GM23338 (cell line): ENCODE measurements around the gene NEO1. TPM values are rescaled to one million over a fixed set of nuclear protein-coding genes. Genes with fewer than 3 reads are reported as not detected.
A peak's percentile ranks its signal among the peaks of the same experiment; 100 is the strongest.

Source experiments
- ATAC-seq: fragments of 200-7000 bp; cut with Tn5 transposase; 3 replicates; pipeline ENCODE4 v1.9.1; 2020
- DNase-seq: peaks from one replicate; pipeline ENCODE4 v3.0.0-alpha.2; 2015; ENCODE audit warnings: low spot score
- H2AFZ ChIP-seq: fragments of 200-600 bp; sonication (generic); 2 replicates; pipeline ENCODE4 v1.8.0; 2016; ENCODE audit warnings: antibody characterized with exemption, mild to moderate bottlenecking, moderate library complexity
- H3F3A ChIP-seq: fragments of 200-600 bp; sonication (generic); replicated peaks from 2 replicates; pipeline ENCODE4 v1.8.0; 2017; ENCODE audit warnings: antibody characterized with exemption, mixed run types, low read depth
- H3K27ac ChIP-seq: fragments of 200-600 bp; sonication (generic); 2 replicates; pipeline ENCODE4 v1.6.1; 2016; ENCODE audit warnings: low read depth
- H3K27me3 ChIP-seq: fragments of 200-600 bp; sonication (generic); 2 replicates; pipeline ENCODE4 v1.8.0; 2016; ENCODE audit warnings: mild to moderate bottlenecking, mixed run types, moderate library complexity; ENCODE audit not compliant: insufficient read depth
- H3K36me3 ChIP-seq: fragments of 200-600 bp; sonication (generic); 2 replicates; pipeline ENCODE4 v1.8.0; 2016; ENCODE audit warnings: mild to moderate bottlenecking; ENCODE audit not compliant: insufficient read depth
- H3K4me1 ChIP-seq: fragments of 200-600 bp; sonication (generic); 2 replicates; pipeline ENCODE4 v1.8.0; 2016; ENCODE audit warnings: mild to moderate bottlenecking, moderate library complexity; ENCODE audit not compliant: insufficient read depth
- H3K4me2 ChIP-seq: fragments of 200-600 bp; sonication (generic); 2 replicates; pipeline ENCODE4 v1.7.1; 2017; ENCODE audit warnings: mixed run types
- H3K4me3 ChIP-seq: fragments of 200-600 bp; sonication (generic); 2 replicates; pipeline ENCODE4 v1.6.1; 2016; ENCODE audit warnings: mixed run types
- H3K79me2 ChIP-seq: fragments of 200-600 bp; sonication (generic); replicated peaks from 2 replicates; pipeline ENCODE4 v1.8.0; 2017; ENCODE audit warnings: mild to moderate bottlenecking; ENCODE audit not compliant: insufficient read depth
- H3K9me2 ChIP-seq: fragments of 200-600 bp; sonication (generic); 2 replicates; pipeline ENCODE4 v1.8.0; 2017; ENCODE audit not compliant: insufficient read depth
- H4K20me1 ChIP-seq: fragments of 200-600 bp; sonication (generic); replicated peaks from 2 replicates; pipeline ENCODE4 v1.8.0; 2017; ENCODE audit warnings: mild to moderate bottlenecking; ENCODE audit not compliant: insufficient read depth
- H3K27ac Mint-ChIP-seq: 2 replicates; pipeline ENCODE4 v1.8.0; 2020; ENCODE audit warnings: inconsistent platforms, mild to moderate bottlenecking, moderate library complexity, mixed read lengths
- H3K27me3 Mint-ChIP-seq: 3 replicates; pipeline ENCODE4 v1.8.0; 2022; ENCODE audit warnings: low read depth, mild to moderate bottlenecking, moderate library complexity, mixed read lengths, inconsistent platforms; ENCODE audit not compliant: insufficient read depth, poor library complexity
- H3K36me3 Mint-ChIP-seq: 3 replicates; pipeline ENCODE4 v1.8.0; 2021; ENCODE audit warnings: low read depth, mild to moderate bottlenecking, inconsistent platforms, moderate library complexity, mixed read lengths
- H3K4me1 Mint-ChIP-seq: 3 replicates; pipeline ENCODE4 v1.8.0; 2020; ENCODE audit warnings: mild to moderate bottlenecking, inconsistent platforms, mixed read lengths
- H3K4me3 Mint-ChIP-seq: 3 replicates; pipeline ENCODE4 v1.8.0; 2021; ENCODE audit warnings: moderate library complexity, mild to moderate bottlenecking, inconsistent platforms, mixed read lengths
- H3K9me3 Mint-ChIP-seq: 3 replicates; pipeline ENCODE4 v1.8.0; 2020; ENCODE audit warnings: moderate library complexity, mild to moderate bottlenecking, inconsistent platforms, mixed read lengths
- EZH2 ChIP-seq: fragments of 200-600 bp; sonication (generic); IDR thresholded peaks from one replicate; pipeline ENCODE4 v1.8.0; 2017; ENCODE audit warnings: antibody characterized with exemption, mild to moderate bottlenecking, low read depth; ENCODE audit not compliant: unreplicated experiment
- EZH2phosphoT487 ChIP-seq: fragments of 200-600 bp; sonication (generic); IDR thresholded peaks from one replicate; pipeline ENCODE4 v1.8.1; 2018; ENCODE audit warnings: antibody characterized with exemption; ENCODE audit not compliant: unreplicated experiment
- JUNB ChIP-seq: IDR thresholded peaks from one replicate; pipeline ENCODE4 v1.6.1; 2016; ENCODE audit warnings: antibody characterized with exemption; ENCODE audit not compliant: unreplicated experiment
- NANOG ChIP-seq: IDR thresholded peaks from 2 replicates; pipeline ENCODE4 v1.6.1; 2016; ENCODE audit warnings: antibody characterized with exemption, borderline replicate concordance
- STAT1 ChIP-seq: IDR thresholded peaks from one replicate; pipeline ENCODE4 v1.6.1; 2016; ENCODE audit warnings: antibody characterized with exemption; ENCODE audit not compliant: unreplicated experiment
- ZNF114 ChIP-seq: fragments of 250-450 bp; sonication (Bioruptor Pico); IDR thresholded peaks from 2 replicates; pipeline ENCODE4 v1.5.0; 2020; ENCODE audit warnings: mild to moderate bottlenecking, moderate library complexity
- ZNF331 ChIP-seq: fragments of 250-450 bp; sonication (Bioruptor Pico); IDR thresholded peaks from 2 replicates; pipeline ENCODE4 v1.5.0; 2020; ENCODE audit warnings: low read depth, mild to moderate bottlenecking, moderate library complexity
- polyA plus RNA-seq: library from polyadenylated mRNA; unstranded; fragments of >200 nt; fragmentation: Nextera tagmentation; extraction: Ambion mirVana; gene quantifications from 2 replicates; pipeline ENCODE4 v1.2.1, GENCODE V29; 2016
- total RNA-seq: library from RNA; depleted of rRNA; stranded (reverse); fragments of >200 nt; shearing (Covaris generic); gene quantifications from 2 replicates; pipeline ENCODE4 v1.2.3, GENCODE V29; 2014
- TF ChIP-seq, protein P1 (sequence below), 2 experiments: fragments of 200-600 bp in 1 of 2; sonication (generic) in 1 of 2; conservative IDR thresholded peaks; 2 replicates each; pipeline versions ENCODE4 v1.5.1 to v1.6.1; 2016 to 2017; ENCODE audit warnings: antibody characterized with exemption in 2 of 2, low read depth in 2 of 2, mild to moderate bottlenecking in 2 of 2, moderate library complexity in 1 of 2
- TF ChIP-seq, protein P2 (sequence below): IDR thresholded peaks from one replicate; pipeline ENCODE4 v1.6.1; 2018; ENCODE audit warnings: antibody characterized with exemption; ENCODE audit not compliant: unreplicated experiment
- TF ChIP-seq, protein P3 (sequence below): IDR thresholded peaks from 2 replicates; pipeline ENCODE4 v1.6.1; 2016; ENCODE audit warnings: antibody characterized with exemption

The NEO1 gene
- total and polyA plus RNA-seq, 2 experiments from 2014 or later, result 8.4 to 45.8 TPM

DNA sequence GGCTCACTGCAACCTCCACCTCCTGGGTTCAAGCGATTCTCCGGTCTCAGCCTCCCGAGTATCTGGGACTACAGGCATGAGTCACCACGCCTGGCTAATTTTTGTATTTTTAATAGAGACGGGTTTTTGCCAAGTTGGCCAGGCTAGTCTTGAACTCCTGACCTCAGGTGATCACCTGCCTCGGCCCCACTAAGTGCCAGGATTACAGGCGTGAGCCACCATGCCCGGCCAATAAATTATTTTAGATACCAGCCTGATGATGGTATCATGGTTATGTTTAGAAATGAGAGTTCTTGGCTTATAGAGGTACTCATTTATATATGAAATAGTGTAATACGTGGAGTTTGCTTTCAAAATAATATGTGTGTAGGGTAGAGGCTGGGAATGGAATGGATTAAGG lies 119.4 kb downstream of the NEO1 start:
- H3K27ac Mint-ChIP-seq, result no peak overlapping the region

DNA sequence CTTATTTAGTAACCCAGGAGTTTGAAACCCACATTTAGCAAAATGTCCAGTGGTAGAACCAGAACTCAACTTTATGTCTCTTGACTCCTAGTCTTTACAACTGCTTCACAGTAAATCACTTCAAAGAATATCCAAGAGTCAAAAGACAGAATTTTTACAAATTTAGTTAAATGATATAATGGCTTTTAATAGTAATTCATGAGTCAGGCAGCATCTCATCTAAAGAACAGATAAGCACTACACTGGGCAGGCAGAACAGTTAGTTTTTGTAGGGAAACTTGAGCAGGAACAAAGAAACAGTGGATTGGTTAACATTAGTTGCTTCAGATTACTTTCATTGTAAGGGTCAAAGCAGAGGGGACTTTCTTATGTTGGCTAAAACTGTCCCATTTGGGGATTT lies 120.2 kb downstream of the NEO1 start:
- no peaks in the 10 kb centered on the region for H3F3A ChIP-seq
- H3K4me3 ChIP-seq, result no peak overlapping the region
- ATAC-seq, result no peak

More for the DNA sequence above, 119.4 kb downstream of the NEO1 start:
- Mint-ChIP-seq H3K4me3 (no peak overlapping the region), H3K4me1 (peaks cover 31% of the 10 kb centered on the region), H3K36me3 (peaks cover 5% of the 10 kb centered on the region; the same call in 2 of the 3 replicates), H3K9me3 (peaks cover 3% of the 10 kb centered on the region), H3K27me3 (peaks cover 1% of the 10 kb centered on the region)
- H2AFZ ChIP-seq, result no peak overlapping the region
- no peaks in the 10 kb centered on the region; the same call in 1 of the 2 replicates for H4K20me1 ChIP-seq
- no peak overlapping the region for H3K4me3 ChIP-seq
- no peaks in the 10 kb centered on the region for H3K27me3 ChIP-seq
- H3K27ac ChIP-seq, result no peak overlapping the region
- no peaks in the 10 kb centered on the region for H3F3A ChIP-seq
- H3K4me2 ChIP-seq, result no peak overlapping the region
- no peaks in the 10 kb centered on the region for H3K9me2 ChIP-seq
- peaks cover 2% of the 10 kb centered on the region; the same call in 1 of the 2 replicates for H3K36me3 ChIP-seq
- peaks cover 23% of the 10 kb centered on the region for H3K4me1 ChIP-seq
- TF ChIP-seq STAT1 (no peak), ZNF114 (CRISPR knock-in tag) (no peak), ZNF331 (CRISPR knock-in tag) (no peak), NANOG (no peak), EZH2 (no peak), EZH2phosphoT487 (no peak), JUNB (no peak)
- TF ChIP-seq, protein P1, sequence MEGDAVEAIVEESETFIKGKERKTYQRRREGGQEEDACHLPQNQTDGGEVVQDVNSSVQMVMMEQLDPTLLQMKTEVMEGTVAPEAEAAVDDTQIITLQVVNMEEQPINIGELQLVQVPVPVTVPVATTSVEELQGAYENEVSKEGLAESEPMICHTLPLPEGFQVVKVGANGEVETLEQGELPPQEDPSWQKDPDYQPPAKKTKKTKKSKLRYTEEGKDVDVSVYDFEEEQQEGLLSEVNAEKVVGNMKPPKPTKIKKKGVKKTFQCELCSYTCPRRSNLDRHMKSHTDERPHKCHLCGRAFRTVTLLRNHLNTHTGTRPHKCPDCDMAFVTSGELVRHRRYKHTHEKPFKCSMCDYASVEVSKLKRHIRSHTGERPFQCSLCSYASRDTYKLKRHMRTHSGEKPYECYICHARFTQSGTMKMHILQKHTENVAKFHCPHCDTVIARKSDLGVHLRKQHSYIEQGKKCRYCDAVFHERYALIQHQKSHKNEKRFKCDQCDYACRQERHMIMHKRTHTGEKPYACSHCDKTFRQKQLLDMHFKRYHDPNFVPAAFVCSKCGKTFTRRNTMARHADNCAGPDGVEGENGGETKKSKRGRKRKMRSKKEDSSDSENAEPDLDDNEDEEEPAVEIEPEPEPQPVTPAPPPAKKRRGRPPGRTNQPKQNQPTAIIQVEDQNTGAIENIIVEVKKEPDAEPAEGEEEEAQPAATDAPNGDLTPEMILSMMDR (conservative IDR thresholded peaks at IDR 0.05; ENCODE audit: low read depth in 2 of 2), result no peak
- TF ChIP-seq, protein P2, sequence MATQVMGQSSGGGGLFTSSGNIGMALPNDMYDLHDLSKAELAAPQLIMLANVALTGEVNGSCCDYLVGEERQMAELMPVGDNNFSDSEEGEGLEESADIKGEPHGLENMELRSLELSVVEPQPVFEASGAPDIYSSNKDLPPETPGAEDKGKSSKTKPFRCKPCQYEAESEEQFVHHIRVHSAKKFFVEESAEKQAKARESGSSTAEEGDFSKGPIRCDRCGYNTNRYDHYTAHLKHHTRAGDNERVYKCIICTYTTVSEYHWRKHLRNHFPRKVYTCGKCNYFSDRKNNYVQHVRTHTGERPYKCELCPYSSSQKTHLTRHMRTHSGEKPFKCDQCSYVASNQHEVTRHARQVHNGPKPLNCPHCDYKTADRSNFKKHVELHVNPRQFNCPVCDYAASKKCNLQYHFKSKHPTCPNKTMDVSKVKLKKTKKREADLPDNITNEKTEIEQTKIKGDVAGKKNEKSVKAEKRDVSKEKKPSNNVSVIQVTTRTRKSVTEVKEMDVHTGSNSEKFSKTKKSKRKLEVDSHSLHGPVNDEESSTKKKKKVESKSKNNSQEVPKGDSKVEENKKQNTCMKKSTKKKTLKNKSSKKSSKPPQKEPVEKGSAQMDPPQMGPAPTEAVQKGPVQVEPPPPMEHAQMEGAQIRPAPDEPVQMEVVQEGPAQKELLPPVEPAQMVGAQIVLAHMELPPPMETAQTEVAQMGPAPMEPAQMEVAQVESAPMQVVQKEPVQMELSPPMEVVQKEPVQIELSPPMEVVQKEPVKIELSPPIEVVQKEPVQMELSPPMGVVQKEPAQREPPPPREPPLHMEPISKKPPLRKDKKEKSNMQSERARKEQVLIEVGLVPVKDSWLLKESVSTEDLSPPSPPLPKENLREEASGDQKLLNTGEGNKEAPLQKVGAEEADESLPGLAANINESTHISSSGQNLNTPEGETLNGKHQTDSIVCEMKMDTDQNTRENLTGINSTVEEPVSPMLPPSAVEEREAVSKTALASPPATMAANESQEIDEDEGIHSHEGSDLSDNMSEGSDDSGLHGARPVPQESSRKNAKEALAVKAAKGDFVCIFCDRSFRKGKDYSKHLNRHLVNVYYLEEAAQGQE, result no peak
- DNase-seq, result no peak
- no peaks in the 10 kb centered on the region for H3K79me2 ChIP-seq
- no peak for ATAC-seq

More for the DNA sequence above, 120.2 kb downstream of the NEO1 start:
- H3K4me1 ChIP-seq, result peaks cover 23% of the 10 kb centered on the region
- peaks cover under 1% of the 10 kb centered on the region; the same call in 1 of the 3 replicates for H3K36me3 Mint-ChIP-seq
- no peak overlapping the region for H3K4me3 Mint-ChIP-seq
- peaks cover 1% of the 10 kb centered on the region for H3K27me3 Mint-ChIP-seq
- no peaks in the 10 kb centered on the region; the same call in 1 of the 2 replicates for H4K20me1 ChIP-seq
- 0 out of 2 replicates have a peak overlapping the region, but pooled peaks have one; percentile 11 for H3K27ac ChIP-seq
- H3K27me3 ChIP-seq, result no peaks in the 10 kb centered on the region
- H3K36me3 ChIP-seq, result peaks cover 3% of the 10 kb centered on the region; the same call in 1 of the 2 replicates
- no peak overlapping the region for H3K27ac Mint-ChIP-seq
- no peak for DNase-seq
- H3K9me2 ChIP-seq, result no peaks in the 10 kb centered on the region
- peaks cover 31% of the 10 kb centered on the region for H3K4me1 Mint-ChIP-seq
- no peaks in the 10 kb centered on the region for H3K79me2 ChIP-seq
- no peak overlapping the region for H2AFZ ChIP-seq
- TF ChIP-seq EZH2 (no peak), ZNF114 (CRISPR knock-in tag) (no peak), JUNB (no peak)
- TF ChIP-seq, protein P3, sequence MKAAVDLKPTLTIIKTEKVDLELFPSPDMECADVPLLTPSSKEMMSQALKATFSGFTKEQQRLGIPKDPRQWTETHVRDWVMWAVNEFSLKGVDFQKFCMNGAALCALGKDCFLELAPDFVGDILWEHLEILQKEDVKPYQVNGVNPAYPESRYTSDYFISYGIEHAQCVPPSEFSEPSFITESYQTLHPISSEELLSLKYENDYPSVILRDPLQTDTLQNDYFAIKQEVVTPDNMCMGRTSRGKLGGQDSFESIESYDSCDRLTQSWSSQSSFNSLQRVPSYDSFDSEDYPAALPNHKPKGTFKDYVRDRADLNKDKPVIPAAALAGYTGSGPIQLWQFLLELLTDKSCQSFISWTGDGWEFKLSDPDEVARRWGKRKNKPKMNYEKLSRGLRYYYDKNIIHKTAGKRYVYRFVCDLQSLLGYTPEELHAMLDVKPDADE, result no peak
- H3K4me2 ChIP-seq, result no peak overlapping the region
- no peaks in the 10 kb centered on the region for H3K9me3 Mint-ChIP-seq
